Ovary (tissue), 9 donors: ENCODE measurements around the gene SLC35A1. TPM values are rescaled to one million over a fixed set of nuclear protein-coding genes. Genes with fewer than 3 reads are reported as not detected.
"Not testable (repeated sequence)": the region's sequence is repeated elsewhere in the genome, so short reads cannot be mapped to it uniquely, and the experiment has no call there.

ENCODE experiments used
- DNase-seq, 5 donors: peaks; one replicate each; pipeline ENCODE4 v3.0.0-alpha.2; 2019 to 2020
- H3K27ac ChIP-seq, 2 donors: fragments of 200-600 bp; one replicate each; pipeline versions ENCODE4 v1.5.1 to v1.8.0; 2019 to 2022
- H3K27me3 ChIP-seq: fragments of 200-600 bp; one replicate; pipeline ENCODE4 v1.8.0; 2022
- H3K36me3 ChIP-seq: fragments of 200-600 bp; sonication (generic); one replicate; pipeline ENCODE4 v1.5.1; 2019
- H3K4me1 ChIP-seq: one replicate; pipeline ENCODE4 v1.8.1; 2013; ENCODE audit warnings: mild to moderate bottlenecking, moderate library complexity; ENCODE audit not compliant: insufficient read depth
- H3K4me3 ChIP-seq: fragments of 200-600 bp; sonication (generic); one replicate; pipeline ENCODE4 v1.5.1; 2017
- H3K9me3 ChIP-seq, 2 donors: fragments of 200-600 bp in 1 of 2; sonication (generic) in 1 of 2; one replicate each; pipeline versions ENCODE4 v1.5.1 to v1.8.1; 2013 to 2019; ENCODE audit warnings: mild to moderate bottlenecking in 1 of 2, moderate library complexity in 1 of 2
- CTCF ChIP-seq, 3 donors: fragments of 450-650 bp in 2 of 3; fragments of 200-600 bp in 1 of 3; IDR thresholded peaks; one replicate each; pipeline versions ENCODE4 v1.5.1 to v1.8.0; 2016 to 2022; ENCODE audit warnings: antibody characterized with exemption in 3 of 3, mild to moderate bottlenecking in 1 of 3
- EP300 ChIP-seq: sonication (generic); formaldehyde crosslinking; IDR thresholded peaks from one replicate; pipeline ENCODE4 v1.6.1; 2017; ENCODE audit warnings: antibody characterized with exemption
- POLR2A ChIP-seq: fragments of 450-650 bp; IDR thresholded peaks from one replicate; pipeline ENCODE4 v1.6.1; 2017; ENCODE audit warnings: antibody characterized with exemption, mild to moderate bottlenecking, moderate library complexity
- WGBS, 3 donors: extraction: QIAGEN DNeasy Blood & Tissue Kit in 1 of 3; methylation state at CpG; one replicate each; pipeline versions ENCODE4 v1.1.5 to v1.1.7; 2013 to 2017; 5-methylcytosine and 5-hydroxymethylcytosine counted together
- intact Hi-C, 4 donors: fragments of 100-400 bp; cut with DNase I; formaldehyde crosslinking; loops; one replicate each; pipeline versions ENCODE4 v1.11.0 to v1.15.1; 2022 to 2023
- polyA plus RNA-seq, 2 donors: library from polyadenylated mRNA; stranded (reverse); fragments of 200-250 nt in 1 of 2; fragments of 350-450 nt in 1 of 2; fragmentation: Illumina TruSeq in 1 of 2; extraction: RNeasy Lipid Tissue Mini Kit (QIAGEN cat#74804) in 1 of 2; gene quantifications; one replicate each; pipeline ENCODE4 v1.2.3, GENCODE V29; 2013 to 2014
- total RNA-seq, 7 donors: library from RNA; depleted of rRNA in 2 of 7; stranded (reverse); fragments of >200 nt in 2 of 7; fragmentation: NEBNext Ultra II Directional in 3 of 7; extraction: Animal tissue kit (Norgen Biotek cat#: 25700) in 3 of 7; gene quantifications; one replicate each; pipeline versions ENCODE4 v1.1.0 to v1.2.4, GENCODE V29; 2016 to 2023
- donor health status: DM: no; HTN: no; CAD: no; lungs with moderate emphysema.
- donor health status: DM: no; HTN: no; CAD: no.
- donor health status: Bipolar disorder and iron deficiency.
- donor health status: DM: yes; HTN: yes; CAD: no.
- donor health status: DM: no; HTN: no; CAD: no.
- donor health status: DM: yes; HTN: yes; CAD: no.

The SLC35A1 gene
- total and polyA plus RNA-seq, 9 donors, result 16.6 to 24.6 (median 21.6) TPM

GRCh38 chr6:87484491-87484890, 11.7 kb downstream of the SLC35A1 start:
- TF ChIP-seq EP300 (no peak), CTCF (IDR thresholded peaks at IDR 0.05) (no peak)
- Histone ChIP-seq H3K4me1 (peaks cover 5% of the 10 kb centered on the region), H3K27me3 (no peaks in the 10 kb centered on the region), H3K4me3 (no peak overlapping the region), H3K27ac (no peak overlapping the region), H3K36me3 (no peaks in the 10 kb centered on the region), H3K9me3 (no peaks in the 10 kb centered on the region)
- WGBS, 3 donors, result 96 to 98% (median 96%) methylated on average over 7 of the region's 7 CpGs
- intact Hi-C loops, result no loop called here
- no peak for DNase-seq

GRCh38 chr6:87487555-87487954, 14.8 kb downstream of the SLC35A1 start:
- no peak overlapping the region for H3K27ac ChIP-seq
- DNase-seq, result no peak
- H3K27me3 ChIP-seq, result no peaks in the 10 kb centered on the region
- intact Hi-C loops, result no loop called here
- H3K9me3 ChIP-seq, result no peaks in the 10 kb centered on the region
- peaks cover 5% of the 10 kb centered on the region for H3K4me1 ChIP-seq
- H3K4me3 ChIP-seq, result no peak overlapping the region
- WGBS, 3 donors, result 24 to 47% (median 30%) methylated on average over 4 of the region's 4 CpGs
- H3K36me3 ChIP-seq, result no peaks in the 10 kb centered on the region
- no peak for TF ChIP-seq EP300
- TF ChIP-seq POLR2A, result no peak
- TF ChIP-seq CTCF (IDR thresholded peaks at IDR 0.05), result no peak

- intact Hi-C loops, H3K27me3 ChIP-seq, H3K9me3 ChIP-seq, H3K4me3 ChIP-seq, H3K4me1 ChIP-seq, DNase-seq, H3K27ac ChIP-seq, H3K36me3 ChIP-seq: not testable (repeated sequence)
- WGBS, 3 donors, result 70 to 80% (median 71%) methylated on average over 8 of the region's 8 CpGs
These were observed 16.6 kb downstream of the SLC35A1 start for GRCh38 chr6:87489326-87489725.

- Histone ChIP-seq H3K36me3 (no peaks in the 10 kb centered on the region), H3K27me3 (no peaks in the 10 kb centered on the region), H3K9me3 (no peaks in the 10 kb centered on the region), H3K27ac (no peak overlapping the region), H3K4me3 (no peak overlapping the region), H3K4me1 (no peaks in the 10 kb centered on the region)
- TF ChIP-seq EP300, result no peak
- TF ChIP-seq POLR2A, result no peak
- no peak for TF ChIP-seq CTCF (IDR thresholded peaks at IDR 0.05)
- no peak for DNase-seq
- 96 to 97% (median 97%) methylated on average over 8 of the region's 8 CpGs for WGBS, 3 donors
- intact Hi-C loops, result no loop called here
These were observed 22.1 kb downstream of the SLC35A1 start for GRCh38 chr6:87494761-87495422.

- TF ChIP-seq POLR2A (no peak), CTCF (IDR thresholded peaks at IDR 0.05) (no peak), EP300 (no peak)
- no peaks in the 10 kb centered on the region for H3K4me1 ChIP-seq
- DNase-seq, result no peak
- H3K27me3 ChIP-seq, result no peaks in the 10 kb centered on the region
- H3K9me3 ChIP-seq, result no peaks in the 10 kb centered on the region
- H3K36me3 ChIP-seq, result no peaks in the 10 kb centered on the region
- no peak overlapping the region for H3K4me3 ChIP-seq
- intact Hi-C loops, result no loop called here
- H3K27ac ChIP-seq, result no peak overlapping the region
These were observed 25.3 kb downstream of the SLC35A1 start for GRCh38 chr6:87498048-87498447.
